HL-60 (cell line): ENCODE data around the gene ATP8A2.

Source experiments
- DNase-seq, 2 experiments: peaks; one replicate each; pipeline ENCODE4 v3.0.0-alpha.2; 2010 to 2020; ENCODE audit warnings: low read depth in 1 of 2, low spot score in 1 of 2
- H3K27ac ChIP-seq: fragments of 250-450 bp; sonication (Bioruptor Pico); replicated peaks from 2 replicates; pipeline ENCODE4 v1.5.1; 2020; ENCODE audit warnings: mild to moderate bottlenecking, moderate library complexity
- H3K27me3 ChIP-seq: fragments of 250-450 bp; sonication (Bioruptor Pico); 2 replicates; pipeline ENCODE4 v1.5.1; 2021; ENCODE audit warnings: mild to moderate bottlenecking, moderate library complexity; ENCODE audit not compliant: insufficient read depth, poor library complexity, severe bottlenecking
- H3K4me3 ChIP-seq: replicated peaks from 2 replicates; pipeline ENCODE4 v1.5.1; 2011; ENCODE audit warnings: mild to moderate bottlenecking, control low read depth, low read length; ENCODE audit not compliant: insufficient read depth
- GABPA ChIP-seq: IDR thresholded peaks from 2 replicates; pipeline ENCODE4 v1.6.1; 2012; ENCODE audit warnings: low read depth
- POLR2AphosphoS5 ChIP-seq: IDR thresholded peaks from 2 replicates; pipeline ENCODE4 v1.6.1; 2012; ENCODE audit warnings: low read depth
- SPI1 ChIP-seq: IDR thresholded peaks from 2 replicates; pipeline ENCODE4 v1.6.1; 2012; ENCODE audit warnings: low read depth, mild to moderate bottlenecking, borderline replicate concordance
- TF ChIP-seq, protein P1 (sequence below): IDR thresholded peaks from one replicate; pipeline ENCODE4 v1.5.1; 2011; ENCODE audit warnings: low read length, control low read depth, inconsistent platforms; ENCODE audit not compliant: insufficient read depth
- TF ChIP-seq, protein P2 (sequence below): IDR thresholded peaks from 2 replicates; pipeline ENCODE4 v1.6.1; 2012; ENCODE audit warnings: low read depth; ENCODE audit not compliant: insufficient replicate concordance

The ATP8A2 gene

GRCh38 chr13:26034018-26034417 lies 662.2 kb downstream of the ATP8A2 start:
- no peaks in the 10 kb centered on the region for H3K27me3 ChIP-seq
- TF ChIP-seq, protein P1, sequence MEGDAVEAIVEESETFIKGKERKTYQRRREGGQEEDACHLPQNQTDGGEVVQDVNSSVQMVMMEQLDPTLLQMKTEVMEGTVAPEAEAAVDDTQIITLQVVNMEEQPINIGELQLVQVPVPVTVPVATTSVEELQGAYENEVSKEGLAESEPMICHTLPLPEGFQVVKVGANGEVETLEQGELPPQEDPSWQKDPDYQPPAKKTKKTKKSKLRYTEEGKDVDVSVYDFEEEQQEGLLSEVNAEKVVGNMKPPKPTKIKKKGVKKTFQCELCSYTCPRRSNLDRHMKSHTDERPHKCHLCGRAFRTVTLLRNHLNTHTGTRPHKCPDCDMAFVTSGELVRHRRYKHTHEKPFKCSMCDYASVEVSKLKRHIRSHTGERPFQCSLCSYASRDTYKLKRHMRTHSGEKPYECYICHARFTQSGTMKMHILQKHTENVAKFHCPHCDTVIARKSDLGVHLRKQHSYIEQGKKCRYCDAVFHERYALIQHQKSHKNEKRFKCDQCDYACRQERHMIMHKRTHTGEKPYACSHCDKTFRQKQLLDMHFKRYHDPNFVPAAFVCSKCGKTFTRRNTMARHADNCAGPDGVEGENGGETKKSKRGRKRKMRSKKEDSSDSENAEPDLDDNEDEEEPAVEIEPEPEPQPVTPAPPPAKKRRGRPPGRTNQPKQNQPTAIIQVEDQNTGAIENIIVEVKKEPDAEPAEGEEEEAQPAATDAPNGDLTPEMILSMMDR, result no peak
- TF ChIP-seq POLR2AphosphoS5, result no peak
- no peak for TF ChIP-seq GABPA
- TF ChIP-seq, protein P2, sequence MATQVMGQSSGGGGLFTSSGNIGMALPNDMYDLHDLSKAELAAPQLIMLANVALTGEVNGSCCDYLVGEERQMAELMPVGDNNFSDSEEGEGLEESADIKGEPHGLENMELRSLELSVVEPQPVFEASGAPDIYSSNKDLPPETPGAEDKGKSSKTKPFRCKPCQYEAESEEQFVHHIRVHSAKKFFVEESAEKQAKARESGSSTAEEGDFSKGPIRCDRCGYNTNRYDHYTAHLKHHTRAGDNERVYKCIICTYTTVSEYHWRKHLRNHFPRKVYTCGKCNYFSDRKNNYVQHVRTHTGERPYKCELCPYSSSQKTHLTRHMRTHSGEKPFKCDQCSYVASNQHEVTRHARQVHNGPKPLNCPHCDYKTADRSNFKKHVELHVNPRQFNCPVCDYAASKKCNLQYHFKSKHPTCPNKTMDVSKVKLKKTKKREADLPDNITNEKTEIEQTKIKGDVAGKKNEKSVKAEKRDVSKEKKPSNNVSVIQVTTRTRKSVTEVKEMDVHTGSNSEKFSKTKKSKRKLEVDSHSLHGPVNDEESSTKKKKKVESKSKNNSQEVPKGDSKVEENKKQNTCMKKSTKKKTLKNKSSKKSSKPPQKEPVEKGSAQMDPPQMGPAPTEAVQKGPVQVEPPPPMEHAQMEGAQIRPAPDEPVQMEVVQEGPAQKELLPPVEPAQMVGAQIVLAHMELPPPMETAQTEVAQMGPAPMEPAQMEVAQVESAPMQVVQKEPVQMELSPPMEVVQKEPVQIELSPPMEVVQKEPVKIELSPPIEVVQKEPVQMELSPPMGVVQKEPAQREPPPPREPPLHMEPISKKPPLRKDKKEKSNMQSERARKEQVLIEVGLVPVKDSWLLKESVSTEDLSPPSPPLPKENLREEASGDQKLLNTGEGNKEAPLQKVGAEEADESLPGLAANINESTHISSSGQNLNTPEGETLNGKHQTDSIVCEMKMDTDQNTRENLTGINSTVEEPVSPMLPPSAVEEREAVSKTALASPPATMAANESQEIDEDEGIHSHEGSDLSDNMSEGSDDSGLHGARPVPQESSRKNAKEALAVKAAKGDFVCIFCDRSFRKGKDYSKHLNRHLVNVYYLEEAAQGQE, result no peak
- no peak for TF ChIP-seq SPI1
- H3K4me3 ChIP-seq, result no peak overlapping the region
- DNase-seq, result no peak
- H3K27ac ChIP-seq, result no peak overlapping the region

GRCh38 chr13:26036383-26036782 lies 664.6 kb downstream of the ATP8A2 start:
- no peak for DNase-seq
- no peaks in the 10 kb centered on the region for H3K27me3 ChIP-seq
- no peak overlapping the region for H3K27ac ChIP-seq
- TF ChIP-seq GABPA, result no peak
- TF ChIP-seq POLR2AphosphoS5, result no peak
- TF ChIP-seq, protein P1, result no peak
- no peak for TF ChIP-seq SPI1
- TF ChIP-seq, protein P2, result no peak
- H3K4me3 ChIP-seq, result no peak overlapping the region

DNA sequence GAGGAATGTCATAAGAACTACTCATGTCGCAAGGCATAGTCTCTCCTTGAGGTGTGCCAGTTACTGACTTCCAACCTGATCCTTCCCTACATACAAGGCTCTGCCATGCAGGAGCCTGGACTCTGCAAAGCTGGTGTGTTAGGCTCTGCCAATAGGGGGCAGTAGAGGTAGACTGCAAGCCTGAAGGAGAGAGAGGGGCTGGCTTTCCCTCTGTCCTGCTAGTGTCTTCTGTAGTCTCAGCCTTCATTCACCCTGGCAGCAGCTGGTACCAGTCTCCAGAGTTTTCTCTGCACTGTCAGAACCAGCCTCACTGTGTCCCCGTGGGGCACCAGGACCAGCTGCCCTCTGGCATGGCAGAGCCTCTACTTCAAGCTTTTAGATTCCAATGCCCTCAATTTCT lies 665.5 kb downstream of the ATP8A2 start:
- Histone ChIP-seq H3K27ac (no peak overlapping the region), H3K27me3 (no peaks in the 10 kb centered on the region), H3K4me3 (no peak overlapping the region)
- peak in 1 of 2 experiments; percentile 23 for DNase-seq
- TF ChIP-seq SPI1, result no peak
- TF ChIP-seq POLR2AphosphoS5, result no peak
- TF ChIP-seq GABPA, result no peak
- TF ChIP-seq, protein P1, result no peak
- TF ChIP-seq, protein P2, result no peak
